CD14-positive monocyte (primary cell): ENCODE data around the gene RAPGEF1. TPM values are rescaled to one million over a fixed set of nuclear protein-coding genes. Genes with fewer than 3 reads are reported as not detected.

Experiments used
- DNase-seq, 3 donors: peaks; one replicate each; pipeline ENCODE4 v3.0.0-alpha.2; 2011 to 2022
- H2AFZ ChIP-seq: 2 replicates; pipeline ENCODE4 v1.6.0; 2012; ENCODE audit warnings: mild to moderate bottlenecking, low read depth, low read length, inconsistent platforms; ENCODE audit not compliant: insufficient read depth, poor library complexity, severe bottlenecking
- H3K27ac ChIP-seq, 2 donors: 1 replicate in 1 of 2; 2 replicates in 1 of 2; pipeline ENCODE4 v1.5.1; 2012 to 2013; ENCODE audit warnings: low read length in 2 of 2, control low read depth in 1 of 2, inconsistent platforms in 1 of 2, low read depth in 1 of 2, mild to moderate bottlenecking in 1 of 2
- H3K27me3 ChIP-seq, 2 donors: one replicate each; pipeline versions ENCODE4 v1.6.0 to v1.6.1; 2011 to 2013; ENCODE audit warnings: low read length in 2 of 2; ENCODE audit not compliant: control insufficient read depth in 2 of 2, insufficient read depth in 2 of 2
- H3K36me3 ChIP-seq, 2 donors: replicated peaks in 1 of 2; 1 replicate in 1 of 2; 2 replicates in 1 of 2; pipeline versions ENCODE4 v1.5.1 to v1.6.1; 2012 to 2013; ENCODE audit warnings: low read length in 2 of 2, control low read depth in 1 of 2, inconsistent platforms in 1 of 2, mild to moderate bottlenecking in 1 of 2; ENCODE audit not compliant: insufficient read depth in 2 of 2, control insufficient read depth in 1 of 2
- H3K4me1 ChIP-seq, 2 donors: 1 replicate in 1 of 2; 2 replicates in 1 of 2; pipeline versions ENCODE4 v1.5.1 to v1.6.1; 2012 to 2013; ENCODE audit warnings: low read length in 2 of 2, control low read depth in 1 of 2, inconsistent platforms in 1 of 2, mild to moderate bottlenecking in 1 of 2, moderate library complexity in 1 of 2; ENCODE audit not compliant: insufficient read depth in 2 of 2, control insufficient read depth in 1 of 2
- H3K4me2 ChIP-seq: replicated peaks from 2 replicates; pipeline ENCODE3; 2012; ENCODE audit warnings: low read length, moderate library complexity, mild to moderate bottlenecking; ENCODE audit not compliant: poor library complexity, severe bottlenecking; ENCODE audit errors: extremely low read depth
- H3K4me3 ChIP-seq, 3 experiments: fragments of 200-600 bp in 1 of 3; sonication (generic) in 1 of 3; replicated peaks in 1 of 3; 1 replicate in 2 of 3; 2 replicates in 1 of 3; pipeline ENCODE4 v1.5.1; 2011 to 2013; ENCODE audit warnings: low read length in 3 of 3, mild to moderate bottlenecking in 3 of 3, control low read depth in 2 of 3, low read depth in 2 of 3, inconsistent platforms in 1 of 3, moderate library complexity in 1 of 3
- H3K79me2 ChIP-seq: 2 replicates; pipeline ENCODE4 v1.6.0; 2012; ENCODE audit warnings: mild to moderate bottlenecking, control low read depth, inconsistent platforms, low read length, moderate library complexity; ENCODE audit not compliant: insufficient read depth
- H3K9ac ChIP-seq: 2 replicates; pipeline ENCODE4 v1.6.0; 2017; ENCODE audit warnings: low read length, mild to moderate bottlenecking; ENCODE audit not compliant: insufficient read depth, poor library complexity, severe bottlenecking
- H3K9me3 ChIP-seq, 2 donors: replicated peaks in 1 of 2; 1 replicate in 1 of 2; 2 replicates in 1 of 2; pipeline versions ENCODE4 v1.5.1 to v1.6.1; 2012 to 2013; ENCODE audit warnings: low read length in 2 of 2, control low read depth in 1 of 2; ENCODE audit not compliant: control insufficient read depth in 1 of 2, insufficient read depth in 1 of 2
- H4K20me1 ChIP-seq: 2 replicates; pipeline ENCODE4 v1.6.0; 2012; ENCODE audit warnings: mild to moderate bottlenecking, low read length, control low read depth, moderate library complexity; ENCODE audit not compliant: insufficient read depth
- H3K27ac Mint-ChIP-seq, 7 donors: one replicate each; pipeline ENCODE4 v1.8.0; 2020; ENCODE audit warnings: mild to moderate bottlenecking in 7 of 7, mixed read lengths in 7 of 7, moderate library complexity in 6 of 7, inconsistent platforms in 2 of 7
- H3K27me3 Mint-ChIP-seq, 3 donors: one replicate each; pipeline ENCODE4 v1.8.0; 2021 to 2022; ENCODE audit warnings: low read depth in 3 of 3, mild to moderate bottlenecking in 3 of 3, mixed read lengths in 3 of 3, moderate library complexity in 3 of 3, inconsistent platforms in 1 of 3
- H3K36me3 Mint-ChIP-seq, 2 donors: one replicate each; pipeline ENCODE4 v1.8.0; 2020; ENCODE audit warnings: mixed read lengths in 2 of 2, inconsistent platforms in 1 of 2, mild to moderate bottlenecking in 1 of 2
- H3K4me1 Mint-ChIP-seq: one replicate; pipeline ENCODE4 v1.8.0; 2020; ENCODE audit warnings: mild to moderate bottlenecking, mixed read lengths
- H3K4me3 Mint-ChIP-seq, 2 donors: one replicate each; pipeline ENCODE4 v1.8.0; 2020; ENCODE audit warnings: mild to moderate bottlenecking in 2 of 2, mixed read lengths in 2 of 2, moderate library complexity in 1 of 2
- H3K9me3 Mint-ChIP-seq, 7 donors: one replicate each; pipeline ENCODE4 v1.8.0; 2020 to 2022; ENCODE audit warnings: mixed read lengths in 7 of 7, mild to moderate bottlenecking in 6 of 7, moderate library complexity in 6 of 7, inconsistent platforms in 2 of 7
- WGBS: methylation state at CpG from one replicate; pipeline ENCODE4 v1.1.5; 2013; ENCODE audit warnings: missing lambda C conversion rate; ENCODE audit not compliant: insufficient coverage; 5-methylcytosine and 5-hydroxymethylcytosine counted together
- intact Hi-C, 2 donors: fragments of 100-400 bp; cut with micrococcal nuclease; formaldehyde crosslinking; loops; one replicate each; pipeline versions ENCODE4 v1.15.0 to v1.15.1; 2023
- polyA plus RNA-seq, 3 donors: library from polyadenylated mRNA; depleted of rRNA in 1 of 3; unstranded in 2 of 3; stranded (reverse) in 1 of 3; fragments of 300-500 nt in 2 of 3; fragments of >200 nt in 1 of 3; fragmentation: Illumina TruSeq in 2 of 3; gene quantifications; 1 replicate in 2 of 3; 2 replicates in 1 of 3; pipeline ENCODE4 v1.2.3, GENCODE V29; 2012 to 2021
- TF ChIP-seq, protein P1 (sequence below): fragments of 200-600 bp; IDR thresholded peaks from one replicate; pipeline ENCODE4 v1.8.0; 2022; ENCODE audit warnings: antibody characterized with exemption, mild to moderate bottlenecking

Gene RAPGEF1
- polyA plus RNA-seq, 3 donors, result 1.7 to 71.7 (median 3.0) TPM

DNA sequence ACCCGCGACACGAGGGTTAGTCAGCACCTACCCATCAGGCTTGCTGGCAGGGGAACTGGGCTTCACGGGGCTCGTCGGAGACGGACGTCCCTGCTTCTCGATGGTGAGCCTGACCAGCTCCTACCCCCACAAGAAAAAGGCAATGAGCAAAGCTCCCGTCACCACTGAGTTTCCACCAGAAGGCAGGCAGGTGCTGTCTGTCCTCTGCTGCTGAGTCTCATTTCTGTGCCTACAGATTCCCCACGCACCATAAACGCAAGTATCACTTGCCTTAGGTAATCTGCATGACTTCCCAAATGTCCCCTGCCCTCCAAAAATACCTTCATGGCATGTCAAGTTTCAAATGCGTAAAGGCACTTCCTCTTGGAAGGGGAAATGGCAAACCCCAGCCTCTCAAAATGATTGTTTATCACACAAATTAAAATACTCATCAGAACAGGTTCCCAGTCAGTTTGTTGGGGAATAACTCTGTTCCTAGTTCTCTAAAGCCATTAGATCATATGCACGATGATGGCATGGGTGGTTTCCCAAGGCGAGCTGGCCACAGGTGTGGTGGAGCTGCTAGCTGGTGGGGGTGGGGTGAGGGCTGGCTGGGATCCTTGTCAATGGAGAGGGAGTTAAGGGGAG, 109.6 kb downstream of the RAPGEF1 start:
- H3K36me3 ChIP-seq, result peaks cover 35 to 55% of the 10 kb centered on the region in 2 donors
- peak overlapping the region; percentile 31 for H3K9ac ChIP-seq
- H2AFZ ChIP-seq, result no peak overlapping the region

GRCh38 chr9:131629825-131630204, 110.1 kb downstream of the RAPGEF1 start:
- Mint-ChIP-seq H3K9me3 (no peaks in the 10 kb centered on the region), H3K4me1 (peaks cover 52% of the 10 kb centered on the region), H3K27me3 (no peaks in the 10 kb centered on the region), H3K36me3 (peaks cover 68 to 88% of the 10 kb centered on the region in 2 donors), H3K4me3 (no peak overlapping the region), H3K27ac (peak overlapping the region; percentile 82 to 100 (median 98))
- TF ChIP-seq, protein P1, sequence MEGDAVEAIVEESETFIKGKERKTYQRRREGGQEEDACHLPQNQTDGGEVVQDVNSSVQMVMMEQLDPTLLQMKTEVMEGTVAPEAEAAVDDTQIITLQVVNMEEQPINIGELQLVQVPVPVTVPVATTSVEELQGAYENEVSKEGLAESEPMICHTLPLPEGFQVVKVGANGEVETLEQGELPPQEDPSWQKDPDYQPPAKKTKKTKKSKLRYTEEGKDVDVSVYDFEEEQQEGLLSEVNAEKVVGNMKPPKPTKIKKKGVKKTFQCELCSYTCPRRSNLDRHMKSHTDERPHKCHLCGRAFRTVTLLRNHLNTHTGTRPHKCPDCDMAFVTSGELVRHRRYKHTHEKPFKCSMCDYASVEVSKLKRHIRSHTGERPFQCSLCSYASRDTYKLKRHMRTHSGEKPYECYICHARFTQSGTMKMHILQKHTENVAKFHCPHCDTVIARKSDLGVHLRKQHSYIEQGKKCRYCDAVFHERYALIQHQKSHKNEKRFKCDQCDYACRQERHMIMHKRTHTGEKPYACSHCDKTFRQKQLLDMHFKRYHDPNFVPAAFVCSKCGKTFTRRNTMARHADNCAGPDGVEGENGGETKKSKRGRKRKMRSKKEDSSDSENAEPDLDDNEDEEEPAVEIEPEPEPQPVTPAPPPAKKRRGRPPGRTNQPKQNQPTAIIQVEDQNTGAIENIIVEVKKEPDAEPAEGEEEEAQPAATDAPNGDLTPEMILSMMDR, result no peak
- no peaks in the 10 kb centered on the region for H4K20me1 ChIP-seq
- no peak overlapping the region for H3K4me3 ChIP-seq
- peak; percentile 23 to 78 (median 34) for DNase-seq
- H3K27ac ChIP-seq, result peak overlapping the region; percentile 54 to 100
- H3K9ac ChIP-seq, result peak overlapping the region; percentile 31
- peaks cover 40 to 60% of the 10 kb centered on the region in 2 donors for H3K36me3 ChIP-seq
- intact Hi-C loops, result no loop called here
- H3K27me3 ChIP-seq, result no peaks in the 10 kb centered on the region
- H3K79me2 ChIP-seq, result peaks cover 44% of the 10 kb centered on the region
- no peak overlapping the region for H2AFZ ChIP-seq
- H3K4me1 ChIP-seq, result peaks cover 50 to 66% of the 10 kb centered on the region in 2 donors
- WGBS, result 100% methylated on average over 1 of the region's 4 CpGs
- H3K4me2 ChIP-seq, result no peak overlapping the region
- H3K9me3 ChIP-seq, result no peaks in the 10 kb centered on the region

More for the DNA sequence above, 109.6 kb downstream of the RAPGEF1 start:
- no peaks in the 10 kb centered on the region for H4K20me1 ChIP-seq
- no peaks in the 10 kb centered on the region for H3K9me3 Mint-ChIP-seq
- H3K79me2 ChIP-seq, result peaks cover 45% of the 10 kb centered on the region
- peak; percentile 69 to 91 (median 70) for DNase-seq
- H3K27ac ChIP-seq, result peak overlapping the region; percentile 54 to 100
- no peak overlapping the region for H3K4me3 ChIP-seq
- no peaks in the 10 kb centered on the region for H3K27me3 ChIP-seq
- H3K4me1 ChIP-seq, result peaks cover 51 to 66% of the 10 kb centered on the region in 2 donors
- TF ChIP-seq, protein P1, result no peak
- intact Hi-C loops, result no loop called here
- H3K27me3 Mint-ChIP-seq, result no peaks in the 10 kb centered on the region
- H3K4me3 Mint-ChIP-seq, result no peak overlapping the region
- H3K27ac Mint-ChIP-seq, result peak overlapping the region; percentile 82 to 99 (median 95)
- WGBS, result 72% methylated on average over 12 of the region's 15 CpGs
- H3K9me3 ChIP-seq, result no peaks in the 10 kb centered on the region
- H3K4me2 ChIP-seq, result no peak overlapping the region
- H3K4me1 Mint-ChIP-seq, result peaks cover 51% of the 10 kb centered on the region
- H3K36me3 Mint-ChIP-seq, result peaks cover 64 to 84% of the 10 kb centered on the region in 2 donors
